K562 (cell line): ENCODE results near the gene PCBP4. TPM values are rescaled to one million over a fixed set of nuclear protein-coding genes. Genes with fewer than 3 reads are reported as not detected.

Source experiments
- ATAC-seq: fragments of 200-7000 bp; cut with Tn5 transposase; 3 replicates; pipeline ENCODE4 v1.9.1; 2020; ENCODE audit warnings: moderate library complexity
- BruUV-seq: library from RNA; stranded (reverse); fragments of 400-500 nt; replicated peaks from 2 replicates; lab custom pipeline; 2021; lab: Mats Ljungman, UMichigan
- CTCF ChIA-PET: fragments of 300-600 bp; formaldehyde crosslinking; extraction: SDS; loops from one replicate; lab custom pipeline; 2021; ENCODE audit warnings: low intra/inter-chr PET ratio; lab: Yijun Ruan, JAX
- POLR2A ChIA-PET: fragments of 300-600, 350-650 bp; sonication (Branson Sonifier 250); formaldehyde crosslinking; extraction: SDS; loops from one replicate; lab custom pipeline; 2021; ENCODE audit warnings: antibody characterized with exemption, inconsistent platforms; lab: Yijun Ruan, JAX
- DNase-seq, 4 experiments: peaks; one replicate each; pipeline versions ENCODE4 v3.0.0 to v3.0.0-alpha.2; 2011 to 2018; ENCODE audit warnings: low spot score in 3 of 4, mixed read lengths in 3 of 4; ENCODE audit errors: extremely low read depth in 1 of 4
- FAIRE-seq: peaks from 2 replicates; lab custom pipeline; 2011; peaks lifted over from hg19 to GRCh38; lab: Jason Lieb, UNC
- H2AFZ ChIP-seq: 2 replicates; pipeline ENCODE4 v1.6.0; 2011; ENCODE audit warnings: low read depth, low read length, control low read depth, inconsistent platforms
- H3K27ac ChIP-seq: fragments of 200-600 bp; 3 replicates; pipeline ENCODE4 v1.8.0; 2011; ENCODE audit warnings: low read depth, mild to moderate bottlenecking, control low read depth, inconsistent platforms, low read length, moderate library complexity, mixed read lengths; ENCODE audit errors: extremely low read depth
- H3K27me3 ChIP-seq, 2 experiments: fragments of 300-600 bp in 1 of 2; 2 replicates in 1 of 2; 3 replicates in 1 of 2; pipeline versions ENCODE4 v1.6.0 to v1.8.0; 2011; ENCODE audit warnings: inconsistent platforms in 2 of 2, low read length in 2 of 2, mild to moderate bottlenecking in 1 of 2, mixed read lengths in 1 of 2, moderate library complexity in 1 of 2; ENCODE audit not compliant: control insufficient read depth in 2 of 2, insufficient read depth in 2 of 2
- H3K36me3 ChIP-seq: fragments of 300-600 bp; 3 replicates; pipeline ENCODE4 v1.8.0; 2011; ENCODE audit warnings: mild to moderate bottlenecking, low read length, inconsistent platforms; ENCODE audit not compliant: control insufficient read depth, insufficient read depth
- H3K4me1 ChIP-seq, 2 experiments: fragments of 200-600 bp in 1 of 2; replicated peaks in 1 of 2; 2 replicates in 1 of 2; 3 replicates in 1 of 2; pipeline versions ENCODE4 v1.5.1 to v1.8.0; 2011; ENCODE audit warnings: inconsistent platforms in 2 of 2, low read length in 2 of 2, mild to moderate bottlenecking in 1 of 2, mixed read lengths in 1 of 2, moderate library complexity in 1 of 2; ENCODE audit not compliant: control insufficient read depth in 2 of 2, insufficient read depth in 2 of 2
- H3K4me2 ChIP-seq: 2 replicates; pipeline ENCODE4 v1.6.1; 2011; ENCODE audit warnings: low read length, control low read depth, inconsistent platforms, mixed read lengths; ENCODE audit not compliant: insufficient read depth
- H3K4me3 ChIP-seq: fragments of 200-600 bp; sonication (generic), shearing (Covaris generic); 2 replicates; pipeline ENCODE4 v1.5.1; 2016; ENCODE audit warnings: control low read depth, inconsistent platforms
- H3K79me2 ChIP-seq: fragments of 200-600 bp; 3 replicates; pipeline ENCODE4 v1.8.0; 2011; ENCODE audit warnings: low read length, inconsistent platforms; ENCODE audit not compliant: control insufficient read depth, insufficient read depth
- H3K9ac ChIP-seq, 2 experiments: 2 replicates each; pipeline versions ENCODE4 v1.6.0 to v1.6.1; 2011; ENCODE audit warnings: low read depth in 2 of 2, low read length in 2 of 2, control low read depth in 1 of 2, inconsistent platforms in 1 of 2, mild to moderate bottlenecking in 1 of 2, mixed read lengths in 1 of 2; ENCODE audit not compliant: insufficient read depth in 1 of 2
- H3K9me1 ChIP-seq: one replicate; pipeline ENCODE4 v1.6.0; 2011; ENCODE audit warnings: inconsistent platforms, mild to moderate bottlenecking, low read length, moderate library complexity; ENCODE audit not compliant: control insufficient read depth, insufficient read depth
- H3K9me3 ChIP-seq: replicated peaks from 2 replicates; pipeline ENCODE4 v1.5.1; 2011; ENCODE audit warnings: low read depth, low read length, inconsistent platforms; ENCODE audit not compliant: control insufficient read depth, insufficient read depth
- H4K20me1 ChIP-seq: replicated peaks from 2 replicates; pipeline ENCODE4 v1.6.1; 2011; ENCODE audit warnings: low read length, inconsistent platforms, mixed read lengths; ENCODE audit not compliant: control insufficient read depth, insufficient read depth
- CREB3L1 ChIP-seq: fragments of 450-650 bp; IDR thresholded peaks from 2 replicates; pipeline ENCODE4 v1.6.1; 2014; ENCODE audit warnings: low read depth, mild to moderate bottlenecking, moderate library complexity, borderline replicate concordance
- ERF ChIP-seq: fragments of 450-650 bp; formaldehyde crosslinking; IDR thresholded peaks from 2 replicates; pipeline ENCODE4 v1.4.0; 2020; ENCODE audit warnings: mild to moderate bottlenecking, mixed read lengths
- ESRRA ChIP-seq: fragments of 450-650 bp; IDR thresholded peaks from 2 replicates; pipeline ENCODE4 v1.6.1; 2014; ENCODE audit warnings: low read depth, mild to moderate bottlenecking, moderate library complexity, borderline replicate concordance
- NCOR1 ChIP-seq: fragments of 450-650 bp; IDR thresholded peaks from 2 replicates; pipeline ENCODE4 v1.6.1; 2016; ENCODE audit warnings: mild to moderate bottlenecking, moderate library complexity
- PHF21A ChIP-seq: fragments of 450-650 bp; IDR thresholded peaks from 2 replicates; pipeline ENCODE4 v1.6.1; 2017; ENCODE audit warnings: low read depth, borderline replicate concordance
- RBFOX2 ChIP-seq: fragments of 200-400 bp; formaldehyde crosslinking; IDR thresholded peaks from 2 replicates; pipeline ENCODE4 v1.6.1; 2017; ENCODE audit warnings: low read depth, mild to moderate bottlenecking, low read length, moderate library complexity
- THAP12 ChIP-seq: fragments of 250-450 bp; sonication (Bioruptor Pico); IDR thresholded peaks from 2 replicates; pipeline ENCODE4 v1.9.0; 2021; ENCODE audit warnings: mild to moderate bottlenecking, inconsistent platforms
- THRA ChIP-seq: fragments of 450-650 bp; IDR thresholded peaks from 2 replicates; pipeline ENCODE4 v1.6.1; 2017; ENCODE audit warnings: mild to moderate bottlenecking, moderate library complexity
- ZBTB1 ChIP-seq: sonication (generic); formaldehyde crosslinking; IDR thresholded peaks from 2 replicates; pipeline ENCODE4 v1.8.1; 2023; ENCODE audit warnings: missing genetic modification reagents, low read depth, mild to moderate bottlenecking, borderline replicate concordance
- ZNF431 ChIP-seq: sonication (generic); formaldehyde crosslinking; IDR thresholded peaks from 2 replicates; pipeline ENCODE4 v1.8.0; 2022; ENCODE audit warnings: mild to moderate bottlenecking, missing genetic modification reagents
- ZNF511 ChIP-seq: sonication (generic); formaldehyde crosslinking; IDR thresholded peaks from 2 replicates; pipeline ENCODE4 v1.8.0; 2022; ENCODE audit warnings: mild to moderate bottlenecking, missing genetic modification reagents
- ZNF589 ChIP-seq: fragments of 200-800 bp; sonication (Bioruptor generic); IDR thresholded peaks from 2 replicates; pipeline ENCODE4 v1.6.1; 2016; ENCODE audit warnings: low read depth, missing genetic modification characterization, missing compliant biosample characterization
- ZNF76 ChIP-seq: fragments of 250-450 bp; sonication (Bioruptor Pico); IDR thresholded peaks from 2 replicates; pipeline ENCODE4 v1.4.0; 2020; ENCODE audit warnings: mild to moderate bottlenecking, moderate library complexity, borderline replicate concordance
- ZNF785 ChIP-seq: fragments of 250-450 bp; sonication (Bioruptor Pico); IDR thresholded peaks from 2 replicates; pipeline ENCODE4 v1.4.0; 2020; ENCODE audit warnings: mild to moderate bottlenecking
- ZNF830 ChIP-seq: fragments of 250-450 bp; sonication (Bioruptor Pico); IDR thresholded peaks from 2 replicates; pipeline ENCODE4 v1.5.0; 2021; ENCODE audit warnings: mild to moderate bottlenecking
- WGBS: fragments of 100-300 bp; shearing (Covaris generic); methylation state at CpG from one replicate; pipeline ENCODE4 v1.1.6; 2016; ENCODE audit warnings: low coverage, mixed read lengths; ENCODE audit not compliant: insufficient coverage; ENCODE audit errors: missing lambda C conversion rate; 5-methylcytosine and 5-hydroxymethylcytosine counted together
- in situ Hi-C: fragments of 300-500 bp; cut with MboI; formaldehyde crosslinking; loops from 4 replicates; pipeline ENCODE4 v1.15.0; 2018; ENCODE audit warnings: inconsistent platforms, mixed read lengths
- intact Hi-C: fragments of 100-400 bp; cut with micrococcal nuclease; formaldehyde crosslinking; loops from 2 replicates; pipeline ENCODE4 v1.14.2; 2022
- polyA plus RNA-seq, 8 experiments: library from polyadenylated mRNA; depleted of rRNA in 4 of 8; stranded (reverse) in 5 of 8; unstranded in 3 of 8; fragments of >200 nt; fragmentation: Nextera tagmentation in 2 of 8; fragmentation: Illumina TruSeq in 1 of 8; extraction: Ambion mirVana in 2 of 8; extraction: Trizol in 1 of 8; gene quantifications; 2 replicates each; pipeline versions ENCODE4 v1.2.1 to v1.2.3, GENCODE V29; 2011 to 2014; ENCODE audit warnings: inconsistent platforms in 1 of 8, missing spikeins in 1 of 8
- total RNA-seq, 7 experiments: library from RNA; depleted of rRNA in 6 of 7; stranded (reverse); fragments of >200 nt in 6 of 7; fragmentation: Illumina TruSeq in 2 of 7; extraction: Trizol in 2 of 7; gene quantifications; 2 replicates each; pipeline versions ENCODE4 v1.2.1 to v1.2.3, GENCODE V29; 2011 to 2021; ENCODE audit warnings: low replicate concordance in 1 of 7

The PCBP4 gene
- total and polyA plus RNA-seq, 9 of the 15 experiments (the other 6 are each of a cell fraction or from before 2014, with no cell fraction given) = 0.06 to 5.8 (median 2.6) TPM

GRCh38 chr3:51946796-51947195 is 20.5 kb downstream of the PCBP4 start (continued):
- TF ChIP-seq ZBTB1 (CRISPR knock-in tag) (no peak), THRA (no peak), ZNF431 (CRISPR knock-in tag) (no peak)

GRCh38 chr3:51945926-51946705 is 21.1 kb downstream of the PCBP4 start:
- H3K27ac ChIP-seq = no peak overlapping the region
- no peaks in the 10 kb centered on the region for H3K9me1 ChIP-seq
- ChIA-PET CTCF (no interaction called here), POLR2A (interaction anchor here (0.6 to 1.1 kb wide), 2 partner anchors 23 to 371 kb away, joined by 3 read pairs; no protein-coding TSS in a partner anchor)
- no peak overlapping the region for H3K9ac ChIP-seq
- no peak overlapping the region for H2AFZ ChIP-seq
- no peak overlapping the region for H3K4me3 ChIP-seq
- no peaks in the 10 kb centered on the region for H3K27me3 ChIP-seq
- no peak for ATAC-seq
- BruUV-seq = no TSS peak
- H3K4me2 ChIP-seq = no peak overlapping the region
- H4K20me1 ChIP-seq = no peaks in the 10 kb centered on the region
- peaks cover 7% of the 10 kb centered on the region for H3K79me2 ChIP-seq
- H3K4me1 ChIP-seq = peaks cover 10 to 25% of the 10 kb centered on the region in 2 experiments; a peak in 4 of 5 replicates
- no peaks in the 10 kb centered on the region for H3K9me3 ChIP-seq
- no peak for FAIRE-seq
- intact Hi-C loops (no loop called here), in situ Hi-C loops (no loop called here)
- 63% methylated on average over 13 of the region's 14 CpGs for WGBS
- no peaks in the 10 kb centered on the region for H3K36me3 ChIP-seq
- no peak for DNase-seq
- no peak for TF ChIP-seq RBFOX2
- TF ChIP-seq THAP12 (CRISPR knock-in tag) = no peak
- no peak for TF ChIP-seq NCOR1
- no peak for TF ChIP-seq ZNF76
- no peak for TF ChIP-seq ZNF830 (CRISPR knock-in tag)
- TF ChIP-seq PHF21A = no peak
- no peak for TF ChIP-seq CREB3L1
- TF ChIP-seq ZNF785 (CRISPR knock-in tag) = no peak
- TF ChIP-seq ERF (CRISPR knock-in tag) = no peak
- TF ChIP-seq ZNF511 = no peak
- no peak for TF ChIP-seq ESRRA
- no peak for TF ChIP-seq ZNF589 (CRISPR knock-in tag)
